Posterior vena cava (tissue), 2 donors: ENCODE results near the gene SCGB1C1. TPM values are rescaled to one million over a fixed set of nuclear protein-coding genes. Genes with fewer than 3 reads are reported as not detected.
"Not testable (repeated sequence)": the region's sequence is repeated elsewhere in the genome, so short reads cannot be mapped to it uniquely, and the experiment has no call there.

Experiments
- DNase-seq: peaks from one replicate; pipeline ENCODE4 v3.0.0-alpha.2; 2020; ENCODE audit warnings: low spot score
- intact Hi-C, 2 donors: fragments of 100-400 bp; cut with DNase I; formaldehyde crosslinking; loops; one replicate each; pipeline versions ENCODE4 v1.14.1 to v1.14.2; 2022 to 2023
- long read RNA-seq, 2 donors: library from polyadenylated mRNA; unstranded; transcript quantifications; one replicate each; pipeline ENCODE4 v2.0.0, GENCODE V29; 2020 to 2021
- total RNA-seq, 2 donors: library from RNA; stranded (reverse); fragmentation: NEBNext Ultra II Directional; extraction: Animal tissue kit (Norgen Biotek cat#: 25700); gene quantifications; one replicate each; pipeline ENCODE4 v1.2.1, GENCODE V29; 2021
- donor health status: DM: yes; HTN: yes; CAD: no.
- donor health status: DM: yes; HTN: yes; CAD: no.

Gene SCGB1C1
- total RNA-seq, result not detected
- long read RNA-seq, donor 1, result 0 reads
- long read RNA-seq, donor 2, result 0 reads

- intact Hi-C loops, DNase-seq: not testable (repeated sequence)
Observed at GRCh38 chr11:192674-193128, at the start of gene SCGB1C1. Gene SCGB1C1 (plus strand): TSS chr11:193078. CDS start chr11:193100, 22 bp downstream.

- DNase-seq, intact Hi-C loops: not testable (repeated sequence)
Observed at GRCh38 chr11:180242-180641, 12.6 kb upstream of the SCGB1C1 start.

- intact Hi-C loops, DNase-seq: not testable (repeated sequence)
Observed at GRCh38 chr11:189200-189783, 3.6 kb upstream of the SCGB1C1 start.

- intact Hi-C loops, result not testable (repeated sequence)
- peak; percentile 66 for DNase-seq
Observed at GRCh38 chr11:189843-190311, 3.0 kb upstream of the SCGB1C1 start.

- peak; percentile 72 for DNase-seq
- intact Hi-C loops, result not testable (repeated sequence)
Observed at GRCh38 chr11:190546-190945, 2.3 kb upstream of the SCGB1C1 start.

GRCh38 chr11:191490-192478 lies 1.1 kb upstream of the SCGB1C1 start:
- peak; percentile 88 for DNase-seq
- intact Hi-C loops, result not testable (repeated sequence)

GRCh38 chr11:193481-193880 lies 603 bp downstream of the SCGB1C1 start:
- intact Hi-C loops, result not testable (repeated sequence)

GRCh38 chr11:196786-197731 lies 4.2 kb downstream of the SCGB1C1 start:
- peak; percentile 74 for DNase-seq
- intact Hi-C loops, result no loop called here

More at GRCh38 chr11:193481-193880, 603 bp downstream of the SCGB1C1 start:
- not testable (repeated sequence) for DNase-seq

- intact Hi-C loops, result no loop called here
- peak; percentile 73 for DNase-seq
Observed at GRCh38 chr11:197741-198235, 4.9 kb downstream of the SCGB1C1 start.

- intact Hi-C loops, result no loop called here
- no peak for DNase-seq
Observed at GRCh38 chr11:198236-198806, 5.4 kb downstream of the SCGB1C1 start.

- peak; percentile 79 for DNase-seq
Observed at GRCh38 chr11:199004-199581, 6.2 kb downstream of the SCGB1C1 start.

GRCh38 chr11:199782-200181 lies 6.9 kb downstream of the SCGB1C1 start:
- intact Hi-C loops, result loop anchor here in 1 of 2 donors (10.0 kb wide), 1 partner anchor 165 kb away; the partner anchor contains the start of gene B4GALNT4
- DNase-seq, result peak; percentile 64

More at GRCh38 chr11:199004-199581, 6.2 kb downstream of the SCGB1C1 start:
- intact Hi-C loops, result no loop called here

GRCh38 chr11:200224-201003 lies 7.5 kb downstream of the SCGB1C1 start:
- intact Hi-C loops, result loop anchor here in 1 of 2 donors (10.0 kb wide), 1 partner anchor 164 kb away; the partner anchor contains the start of gene B4GALNT4
- peak; percentile 41 for DNase-seq

- DNase-seq, result peak; percentile 64
Observed at GRCh38 chr11:201966-202365, 9.1 kb downstream of the SCGB1C1 start.

GRCh38 chr11:202490-202889 lies 9.6 kb downstream of the SCGB1C1 start:
- intact Hi-C loops, result loop anchor here in 1 of 2 donors (10.0 kb wide), 1 partner anchor 162 kb away; the partner anchor contains the start of gene B4GALNT4
- DNase-seq, result peak; percentile 30

More at GRCh38 chr11:201966-202365, 9.1 kb downstream of the SCGB1C1 start:
- intact Hi-C loops, result loop anchor here in 1 of 2 donors (10.0 kb wide), 1 partner anchor 163 kb away; the partner anchor contains the start of gene B4GALNT4

GRCh38 chr11:203056-203944 lies 10.4 kb downstream of the SCGB1C1 start:
- intact Hi-C loops, result loop anchor here in 1 of 2 donors (10.0 kb wide), 1 partner anchor 162 kb away; the partner anchor contains the start of gene B4GALNT4

More at GRCh38 chr11:203056-203944, 10.4 kb downstream of the SCGB1C1 start:
- DNase-seq, result peak; percentile 81
